ENCODE results near the gene HELZ.

GRCh38 chr17:67281743-67282142 is 36.7 kb upstream of the HELZ start:
- TF ChIP-seq POLR2A (IDR thresholded peaks at IDR 0.05) = no peak
- no peak for TF ChIP-seq CTCF (IDR thresholded peaks at IDR 0.05)
- no peak for TF ChIP-seq EP300 (IDR thresholded peaks at IDR 0.05)
- TF ChIP-seq POLR2AphosphoS5 (IDR thresholded peaks at IDR 0.05) = no peak
